Thyroid gland (tissue), 4 donors: ENCODE measurements around the gene POU2F2. TPM values are rescaled to one million over a fixed set of nuclear protein-coding genes. Genes with fewer than 3 reads are reported as not detected.

Experiments used
- DNase-seq, 2 donors: peaks; one replicate each; pipeline ENCODE4 v3.0.0-alpha.2; 2019
- H3K27ac ChIP-seq, 3 donors: fragments of 200-600 bp; sonication (generic); 1 replicate in 2 of 3; 2 replicates in 1 of 3; pipeline ENCODE4 v1.5.1; 2016 to 2019; ENCODE audit warnings: mild to moderate bottlenecking in 1 of 3, moderate library complexity in 1 of 3
- H3K27me3 ChIP-seq: fragments of 200-600 bp; sonication (generic); one replicate; pipeline ENCODE4 v1.5.1; 2019
- H3K36me3 ChIP-seq, 2 donors: fragments of 200-600 bp; sonication (generic); one replicate each; pipeline ENCODE4 v1.5.1; 2016 to 2019
- H3K4me1 ChIP-seq, 2 donors: fragments of 200-600 bp; sonication (generic); one replicate each; pipeline ENCODE4 v1.5.1; 2017 to 2019
- H3K4me3 ChIP-seq, 3 donors: fragments of 200-600 bp; sonication (generic); replicated peaks in 1 of 3; 1 replicate in 2 of 3; 2 replicates in 1 of 3; pipeline ENCODE4 v1.5.1; 2016; ENCODE audit warnings: mild to moderate bottlenecking in 1 of 3
- H3K9me3 ChIP-seq: fragments of 200-600 bp; sonication (generic); one replicate; pipeline ENCODE4 v1.5.1; 2017
- POLR2A ChIP-seq, 2 donors: fragments of 450-650 bp; IDR thresholded peaks; one replicate each; pipeline ENCODE4 v1.6.1; 2017; ENCODE audit warnings: antibody characterized with exemption in 2 of 2, mild to moderate bottlenecking in 2 of 2, moderate library complexity in 1 of 2
- WGBS, 2 donors: methylation state at CpG; one replicate each; pipeline ENCODE4 v1.1.5; 2017; 5-methylcytosine and 5-hydroxymethylcytosine counted together
- intact Hi-C: fragments of 100-400 bp; cut with DNase I; formaldehyde crosslinking; loops from one replicate; pipeline ENCODE4 v1.15.1; 2023
- total RNA-seq, 4 donors: library from RNA; depleted of rRNA; stranded (reverse); fragments of >200 nt; gene quantifications; one replicate each; pipeline ENCODE4 v1.2.3, GENCODE V29; 2016
- TF ChIP-seq, protein P1 (sequence below), 6 experiments: fragments of 200-600 bp in 3 of 6; fragments of 450-650 bp in 3 of 6; sonication (generic) in 3 of 6; IDR thresholded peaks; one replicate each; pipeline ENCODE4 v1.5.1; 2016 to 2019; ENCODE audit warnings: antibody characterized with exemption in 6 of 6, mild to moderate bottlenecking in 2 of 6, inconsistent platforms in 1 of 6, moderate library complexity in 1 of 6

Gene POU2F2
- total RNA-seq, 4 donors from 2014 or later, result 0.11 to 0.49 (median 0.15) TPM

DNA sequence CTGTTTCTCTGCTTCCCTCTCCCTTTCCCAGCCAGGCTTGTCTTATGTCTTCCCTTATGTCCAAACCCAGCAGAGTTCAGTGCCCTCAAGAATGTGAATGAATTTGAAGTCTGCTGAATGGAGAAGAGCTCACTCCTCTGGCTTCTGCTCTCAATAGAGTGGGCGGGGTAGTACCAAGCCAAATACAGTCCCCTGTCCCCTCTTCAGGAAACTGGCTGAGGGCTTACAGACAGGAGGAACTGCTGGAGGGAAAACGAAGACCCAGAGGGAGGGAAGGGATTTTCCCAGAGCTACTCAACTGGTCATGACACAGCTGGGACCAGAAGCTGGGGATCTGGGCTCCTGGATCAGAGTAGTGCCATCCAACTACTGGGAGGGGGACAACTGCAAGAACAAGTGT is 32.9 kb upstream of the POU2F2 start:
- intact Hi-C loops, result no loop called here
- TF ChIP-seq POLR2A (IDR thresholded peaks at IDR 0.05), result no peak
- Histone ChIP-seq H3K4me1 (no peaks in the 10 kb centered on the region), H3K9me3 (no peaks in the 10 kb centered on the region), H3K27me3 (no peaks in the 10 kb centered on the region), H3K4me3 (no peak overlapping the region), H3K27ac (no peak overlapping the region), H3K36me3 (no peaks in the 10 kb centered on the region)
- WGBS, 2 donors, result 28 to 35% methylated on average over 2 of the region's 2 CpGs
- no peak for DNase-seq

DNA sequence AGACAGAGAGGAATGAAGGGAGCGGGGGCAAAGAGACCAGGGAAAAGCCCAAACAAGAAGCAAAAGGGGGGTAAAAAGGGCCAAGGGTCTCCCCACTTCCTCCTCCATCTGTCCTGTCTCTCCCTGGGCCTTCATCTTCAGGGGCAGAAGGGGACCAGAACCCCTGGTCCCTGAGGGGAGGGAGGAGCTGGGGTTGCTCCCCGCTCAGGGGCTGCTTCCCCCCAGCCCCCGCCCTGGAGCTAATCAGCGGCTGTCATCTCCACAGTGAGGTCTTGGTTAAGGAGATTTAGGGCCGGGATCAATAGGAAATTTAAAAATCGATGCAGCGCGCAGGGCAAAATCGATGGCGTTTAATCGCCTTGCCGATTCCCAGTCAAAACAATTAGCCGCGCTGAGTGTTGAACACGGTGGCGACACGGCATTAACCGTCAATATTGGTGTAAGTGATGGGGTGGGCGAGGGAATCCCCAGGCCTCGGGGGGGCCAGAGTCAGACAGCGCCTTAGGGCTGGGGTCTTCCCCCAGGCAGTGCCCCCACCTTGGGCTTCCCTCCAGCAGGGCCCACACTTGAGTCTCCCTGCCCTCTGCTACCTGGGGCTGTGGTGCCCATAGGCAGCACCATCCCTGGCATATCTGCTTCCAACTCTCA is 29.5 kb upstream of the POU2F2 start:
- H3K4me3 ChIP-seq, result no peak overlapping the region

DNA sequence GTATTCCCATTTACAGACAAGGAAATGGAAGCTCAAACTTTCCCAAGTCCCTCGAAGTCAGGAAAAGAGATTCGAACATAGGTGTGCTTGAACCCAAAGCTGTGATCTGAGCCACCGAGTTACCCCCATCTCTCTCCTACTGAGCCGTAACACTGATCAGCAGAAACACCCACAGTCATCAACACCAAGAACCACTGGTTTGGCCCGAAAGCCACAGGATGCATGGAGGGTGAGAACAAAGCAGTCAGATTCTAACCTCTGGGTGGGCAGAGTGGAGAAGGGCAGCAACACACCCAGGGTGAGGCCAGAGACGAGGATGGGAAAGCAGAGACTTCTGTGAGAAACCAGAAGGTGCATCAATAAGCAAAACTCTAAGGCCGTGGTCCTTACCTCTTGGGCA is 27.7 kb upstream of the POU2F2 start:
- Histone ChIP-seq H3K4me3 (no peak overlapping the region), H3K27ac (no peak overlapping the region), H3K9me3 (no peaks in the 10 kb centered on the region), H3K4me1 (no peaks in the 10 kb centered on the region), H3K36me3 (no peaks in the 10 kb centered on the region), H3K27me3 (no peaks in the 10 kb centered on the region)
- TF ChIP-seq, protein P1, sequence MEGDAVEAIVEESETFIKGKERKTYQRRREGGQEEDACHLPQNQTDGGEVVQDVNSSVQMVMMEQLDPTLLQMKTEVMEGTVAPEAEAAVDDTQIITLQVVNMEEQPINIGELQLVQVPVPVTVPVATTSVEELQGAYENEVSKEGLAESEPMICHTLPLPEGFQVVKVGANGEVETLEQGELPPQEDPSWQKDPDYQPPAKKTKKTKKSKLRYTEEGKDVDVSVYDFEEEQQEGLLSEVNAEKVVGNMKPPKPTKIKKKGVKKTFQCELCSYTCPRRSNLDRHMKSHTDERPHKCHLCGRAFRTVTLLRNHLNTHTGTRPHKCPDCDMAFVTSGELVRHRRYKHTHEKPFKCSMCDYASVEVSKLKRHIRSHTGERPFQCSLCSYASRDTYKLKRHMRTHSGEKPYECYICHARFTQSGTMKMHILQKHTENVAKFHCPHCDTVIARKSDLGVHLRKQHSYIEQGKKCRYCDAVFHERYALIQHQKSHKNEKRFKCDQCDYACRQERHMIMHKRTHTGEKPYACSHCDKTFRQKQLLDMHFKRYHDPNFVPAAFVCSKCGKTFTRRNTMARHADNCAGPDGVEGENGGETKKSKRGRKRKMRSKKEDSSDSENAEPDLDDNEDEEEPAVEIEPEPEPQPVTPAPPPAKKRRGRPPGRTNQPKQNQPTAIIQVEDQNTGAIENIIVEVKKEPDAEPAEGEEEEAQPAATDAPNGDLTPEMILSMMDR (IDR thresholded peaks at IDR 0.05), result no peak
- TF ChIP-seq POLR2A (IDR thresholded peaks at IDR 0.05), result no peak
- 77 to 82% methylated on average over 7 of the region's 7 CpGs for WGBS, 2 donors
- intact Hi-C loops, result no loop called here
- no peak for DNase-seq

More for the DNA sequence above, 29.5 kb upstream of the POU2F2 start:
- Histone ChIP-seq H3K36me3 (no peaks in the 10 kb centered on the region), H3K4me1 (no peaks in the 10 kb centered on the region), H3K9me3 (no peaks in the 10 kb centered on the region), H3K27ac (no peak overlapping the region), H3K27me3 (no peaks in the 10 kb centered on the region)
- TF ChIP-seq POLR2A (IDR thresholded peaks at IDR 0.05), result no peak
- TF ChIP-seq, protein P1 (IDR thresholded peaks at IDR 0.05), result no peak
- intact Hi-C loops, result no loop called here
- WGBS, 2 donors, result 77 to 83% methylated on average over 21 of the region's 21 CpGs
- no peak for DNase-seq

DNA sequence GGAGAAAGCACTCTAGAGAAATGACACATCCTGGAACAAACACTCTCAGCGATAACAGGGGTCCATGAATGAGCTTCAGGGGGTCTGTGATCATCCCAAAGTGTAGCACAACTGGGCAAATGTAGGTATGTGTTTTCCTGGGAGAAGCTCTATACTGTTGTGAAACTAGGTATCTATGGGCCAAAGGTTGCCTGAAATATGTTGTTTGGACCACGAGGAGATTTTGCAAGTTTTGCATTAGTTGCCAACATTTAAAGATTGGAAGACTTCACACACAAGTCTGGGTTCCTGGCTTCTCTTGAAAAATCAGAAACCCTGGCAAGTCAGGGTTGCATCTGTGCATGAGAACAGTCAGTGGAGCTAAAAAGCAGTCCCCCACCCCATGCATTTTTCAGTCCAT is 26.7 kb upstream of the POU2F2 start:
- no peak overlapping the region for H3K27ac ChIP-seq
- WGBS, 2 donors, result 44 to 62% methylated on average over 2 of the region's 2 CpGs
- DNase-seq, result no peak
- H3K4me1 ChIP-seq, result no peaks in the 10 kb centered on the region
- H3K9me3 ChIP-seq, result no peaks in the 10 kb centered on the region
- intact Hi-C loops, result no loop called here
- TF ChIP-seq POLR2A (IDR thresholded peaks at IDR 0.05), result no peak
- TF ChIP-seq, protein P1 (IDR thresholded peaks at IDR 0.05), result no peak
- no peaks in the 10 kb centered on the region for H3K27me3 ChIP-seq
- no peak overlapping the region for H3K4me3 ChIP-seq
- no peaks in the 10 kb centered on the region for H3K36me3 ChIP-seq

GRCh38 chr19:42156571-42156970 is 24.3 kb upstream of the POU2F2 start:
- no peaks in the 10 kb centered on the region for H3K36me3 ChIP-seq
- no peaks in the 10 kb centered on the region for H3K27me3 ChIP-seq
- no peak overlapping the region for H3K4me3 ChIP-seq
- H3K4me1 ChIP-seq, result no peaks in the 10 kb centered on the region
- DNase-seq, result no peak
- no peak overlapping the region for H3K27ac ChIP-seq
- no peak for TF ChIP-seq POLR2A (IDR thresholded peaks at IDR 0.05)
- TF ChIP-seq, protein P1 (IDR thresholded peaks at IDR 0.05), result no peak
- intact Hi-C loops, result no loop called here
- H3K9me3 ChIP-seq, result no peaks in the 10 kb centered on the region
- 90 to 91% methylated on average over 7 to 8 of the region's 8 CpGs for WGBS, 2 donors
